ENCODE measurements around the gene CHEK1.
"Not testable (repeated sequence)": the region's sequence is repeated elsewhere in the genome, so short reads cannot be mapped to it uniquely, and the experiment has no call there.

Gene CHEK1

GRCh38 chr11:125701018-125701610 is 76.2 kb downstream of the CHEK1 start:
- no peak for DNase-seq (ENCODE audit: low read depth)

GRCh38 chr11:125701858-125702621 is 77.1 kb downstream of the CHEK1 start:
- no peak for DNase-seq (ENCODE audit: low read depth)

GRCh38 chr11:125704686-125705085 is 79.7 kb downstream of the CHEK1 start:
- not testable (repeated sequence) for DNase-seq (ENCODE audit: low read depth)

- no peak for DNase-seq (ENCODE audit: low read depth)
Observed at GRCh38 chr11:125720781-125721180, 95.8 kb downstream of the CHEK1 start.

- DNase-seq (ENCODE audit: low read depth) = no peak
Observed at GRCh38 chr11:125724125-125724524, 99.2 kb downstream of the CHEK1 start.
